A549 (cell line): ENCODE data around the gene MTARC1. TPM values are rescaled to one million over a fixed set of nuclear protein-coding genes. Genes with fewer than 3 reads are reported as not detected.
A peak's percentile ranks its signal among the peaks of the same experiment; 100 is the strongest.

Experiments used
- ATAC-seq, 2 experiments: fragments of 200-7000 bp in 1 of 2; fragments of >200 bp in 1 of 2; cut with Nextera tagmentation in 1 of 2; cut with Tn5 transposase in 1 of 2; 3 replicates each; pipeline versions ENCODE4 v1.8.0 to v1.9.1; 2018 to 2020; ENCODE audit warnings: mild to moderate bottlenecking in 1 of 2, moderate library complexity in 1 of 2
- CTCF ChIA-PET: fragments of 300-600 bp; sonication (Branson Sonifier 250); formaldehyde crosslinking; extraction: SDS; loops from one replicate; lab custom pipeline; 2021; ENCODE audit warnings: antibody characterized with exemption, inconsistent platforms; lab: Yijun Ruan, JAX
- POLR2A ChIA-PET: fragments of 350-600 bp; formaldehyde crosslinking; extraction: SDS; loops from one replicate; lab custom pipeline; 2021; ENCODE audit warnings: antibody characterized with exemption, inconsistent platforms; lab: Yijun Ruan, JAX
- DNase-seq, 2 experiments: peaks; one replicate each; pipeline versions ENCODE4 v3.0.0 to v3.0.0-alpha.2; 2011 to 2016; ENCODE audit warnings: low read depth in 1 of 2, low spot score in 1 of 2
- FAIRE-seq: peaks from 2 replicates; lab custom pipeline; 2011; peaks lifted over from hg19 to GRCh38; lab: Jason Lieb, UNC
- H3K27ac ChIP-seq, 2 experiments: fragments of >200 bp; sonication (Bioruptor Twin); formaldehyde crosslinking; 3 replicates each; pipeline ENCODE4 v1.5.1; 2016 to 2017
- H3K4me1 ChIP-seq: fragments of >200 bp; sonication (Bioruptor Twin); formaldehyde crosslinking; 3 replicates; pipeline ENCODE4 v1.6.1; 2016
- H3K4me2 ChIP-seq: fragments of >200 bp; sonication (Bioruptor Twin); formaldehyde crosslinking; 3 replicates; pipeline ENCODE4 v1.6.1; 2016
- H3K4me3 ChIP-seq: fragments of >200 bp; sonication (Bioruptor Twin); formaldehyde crosslinking; 3 replicates; pipeline ENCODE4 v1.5.1; 2016
- H3K9me3 ChIP-seq: fragments of >200 bp; sonication (Bioruptor Twin); formaldehyde crosslinking; 3 replicates; pipeline ENCODE4 v1.6.1; 2016
- ATOH8 ChIP-seq: fragments of 250-450 bp; sonication (Bioruptor Pico); IDR thresholded peaks from 2 replicates; pipeline ENCODE4 v1.5.0; 2020; ENCODE audit warnings: low read depth, mild to moderate bottlenecking, moderate library complexity
- BHLHE40 ChIP-seq: IDR thresholded peaks from 2 replicates; pipeline ENCODE4 v1.6.1; 2012; ENCODE audit warnings: low read depth, low read length, inconsistent platforms
- CBX2 ChIP-seq: fragments of 200-600 bp; sonication (generic); IDR thresholded peaks from 2 replicates; pipeline ENCODE4 v1.6.1; 2016; ENCODE audit warnings: low read depth, mild to moderate bottlenecking, borderline replicate concordance
- CBX8 ChIP-seq: fragments of 200-600 bp; sonication (generic); IDR thresholded peaks from 2 replicates; pipeline ENCODE4 v1.6.1; 2016
- CEBPB ChIP-seq, 2 experiments: fragments of >200 bp in 1 of 2; sonication (Bioruptor Twin) in 1 of 2; formaldehyde crosslinking in 1 of 2; IDR thresholded peaks; 2 replicates each; pipeline ENCODE4 v1.6.1; 2012 to 2016
- E2F6 ChIP-seq: IDR thresholded peaks from 2 replicates; pipeline ENCODE4 v1.6.1; 2012; ENCODE audit warnings: low read depth, borderline replicate concordance
- ELK1 ChIP-seq: fragments of 150-350 bp; IDR thresholded peaks from 2 replicates; pipeline ENCODE4 v1.6.1; 2014; ENCODE audit warnings: low read depth, mild to moderate bottlenecking, low read length
- FOSL2 ChIP-seq, 2 experiments: fragments of 450-650 bp in 1 of 2; fragments of >200 bp in 1 of 2; sonication (Bioruptor Twin) in 1 of 2; formaldehyde crosslinking; IDR thresholded peaks; 2 replicates each; pipeline versions ENCODE4 v1.5.0 to v1.6.1; 2016 to 2020; ENCODE audit warnings: mild to moderate bottlenecking in 1 of 2, moderate library complexity in 1 of 2
- GATA3 ChIP-seq: IDR thresholded peaks from 2 replicates; pipeline ENCODE4 v1.6.1; 2012; ENCODE audit warnings: borderline replicate concordance
- HES2 ChIP-seq: fragments of >200 bp; sonication (Bioruptor Twin); formaldehyde crosslinking; IDR thresholded peaks from 2 replicates; pipeline ENCODE4 v1.6.1; 2016
- HMGXB4 ChIP-seq: fragments of 250-450 bp; sonication (Bioruptor Pico); IDR thresholded peaks from 2 replicates; pipeline ENCODE4 v1.5.0; 2021; ENCODE audit warnings: mild to moderate bottlenecking, moderate library complexity, borderline replicate concordance
- HOXB5 ChIP-seq: fragments of 250-450 bp; sonication (Bioruptor Pico); IDR thresholded peaks from 2 replicates; pipeline ENCODE4 v1.5.0; 2020; ENCODE audit warnings: mild to moderate bottlenecking, moderate library complexity
- KDM1A ChIP-seq: fragments of 200-600 bp; sonication (generic); IDR thresholded peaks from 2 replicates; pipeline ENCODE4 v1.6.1; 2016; ENCODE audit warnings: low read depth, mild to moderate bottlenecking
- MAX ChIP-seq: IDR thresholded peaks from 2 replicates; pipeline ENCODE4 v1.6.1; 2012
- NFE2L2 ChIP-seq: fragments of 150-350 bp; conservative IDR thresholded peaks from 2 replicates; pipeline ENCODE4 v1.6.1; 2014; ENCODE audit warnings: low read length
- NR3C1 ChIP-seq: fragments of >200 bp; sonication (Bioruptor Twin); formaldehyde crosslinking; IDR thresholded peaks from 3 replicates; pipeline ENCODE4 v1.6.1; 2017
- POLR2AphosphoS2 ChIP-seq: conservative IDR thresholded peaks from 2 replicates; pipeline ENCODE4 v1.6.1; 2012; ENCODE audit warnings: low read length, improper control_type of control experiment, inconsistent platforms
- RAD21 ChIP-seq, 2 experiments: fragments of >200 bp in 1 of 2; sonication (Bioruptor Twin) in 1 of 2; formaldehyde crosslinking in 1 of 2; IDR thresholded peaks in 1 of 2; conservative IDR thresholded peaks in 1 of 2; 2 replicates in 1 of 2; 3 replicates in 1 of 2; pipeline ENCODE4 v1.6.1; 2012 to 2018; ENCODE audit warnings: inconsistent platforms in 1 of 2
- RARB ChIP-seq: fragments of 250-450 bp; sonication (Bioruptor Pico); IDR thresholded peaks from 2 replicates; pipeline ENCODE4 v1.8.0; 2021; ENCODE audit warnings: mild to moderate bottlenecking, moderate library complexity
- REST ChIP-seq: fragments of 200-600 bp; sonication (generic); IDR thresholded peaks from 2 replicates; pipeline ENCODE4 v1.6.1; 2016; ENCODE audit warnings: antibody characterized with exemption, mild to moderate bottlenecking, moderate library complexity
- TFCP2L1 ChIP-seq: fragments of 250-450 bp; sonication (Bioruptor Pico); IDR thresholded peaks from 2 replicates; pipeline ENCODE4 v1.5.0; 2021; ENCODE audit warnings: mild to moderate bottlenecking
- ZSCAN20 ChIP-seq: fragments of 250-450 bp; sonication (Bioruptor Pico); IDR thresholded peaks from 2 replicates; pipeline ENCODE4 v1.8.0; 2022; ENCODE audit warnings: mild to moderate bottlenecking, moderate library complexity
- WGBS: methylation state at CpG from one replicate; pipeline ENCODE4 v1.1.6; 2017; ENCODE audit errors: missing lambda C conversion rate; 5-methylcytosine and 5-hydroxymethylcytosine counted together
- polyA plus RNA-seq, 4 experiments: library from polyadenylated mRNA; depleted of rRNA in 3 of 4; stranded (reverse); fragments of >200 nt; fragmentation: RNase III in 1 of 4; extraction: RNeasy Plus Mini Kit Qiagen cat#74134 plus additional on column Dnase treatment in 1 of 4; gene quantifications; 2 replicates in 3 of 4; 3 replicates in 1 of 4; pipeline ENCODE4 v1.2.3, GENCODE V29; 2011 to 2017

MTARC1 gene
- polyA plus RNA-seq, 2 of the 4 experiments (the other 2 are of a cell fraction) = 9.5 to 10.1 TPM

- POLR2A ChIA-PET = no interaction called here
- ATAC-seq (peak in 1 of 2 experiments; percentile 53; a peak in 4 of 6 replicates), FAIRE-seq (no peak), DNase-seq (peak in 1 of 2 experiments; percentile 17)
- Histone ChIP-seq H3K27ac (no peak overlapping the region), H3K9me3 (no peaks in the 10 kb centered on the region), H3K4me2 (peak overlapping the region; percentile 24; the same call in 1 of the 3 replicates), H3K4me3 (no peak overlapping the region), H3K4me1 (no peaks in the 10 kb centered on the region)
- CTCF ChIA-PET = no interaction called here
- WGBS = 66% methylated on average over 14 of the region's 14 CpGs
- TF ChIP-seq ZSCAN20 (CRISPR knock-in tag) (no peak), FOSL2 (IDR thresholded peaks at IDR 0.05) (no peak), FOSL2 (CRISPR knock-in tag; IDR thresholded peaks at IDR 0.05) (peak; percentile 35; the same call in 1 of the 2 replicates)
These were observed 31.9 kb downstream of the MTARC1 start for GRCh38 chr1:220818421-220819173.

- ATAC-seq = no peak
- FAIRE-seq = no peak
- TF ChIP-seq NFE2L2 (no peak), CBX2 (no peak), TFCP2L1 (no peak), HMGXB4 (CRISPR knock-in tag) (no peak), CBX8 (no peak), RAD21 (conservative IDR thresholded peaks at IDR 0.05 in 1 of 2, IDR thresholded peaks at IDR 0.05 in 1 of 2) (no peak), MAX (no peak), HES2 (no peak), HOXB5 (CRISPR knock-in tag) (no peak), ELK1 (no peak), REST (no peak), BHLHE40 (no peak), E2F6 (no peak), POLR2AphosphoS2 (no peak), CEBPB (IDR thresholded peaks at IDR 0.05) (no peak), NR3C1 (no peak), KDM1A (no peak), GATA3 (no peak), RARB (no peak), ATOH8 (CRISPR knock-in tag) (no peak)
These were observed 32.8 kb downstream of the MTARC1 start for GRCh38 chr1:220819467-220820026.

More at GRCh38 chr1:220819467-220820026, 32.8 kb downstream of the MTARC1 start:
- H3K27ac ChIP-seq = no peak overlapping the region
- DNase-seq = no peak
- CTCF ChIA-PET = interaction anchor here (0.7 kb wide), 1 partner anchor 9 kb away, joined by 3 read pairs; no protein-coding TSS in a partner anchor
- H3K9me3 ChIP-seq = no peaks in the 10 kb centered on the region
- no peak overlapping the region for H3K4me3 ChIP-seq
- POLR2A ChIA-PET = no interaction called here
- H3K4me1 ChIP-seq = 0 out of 3 replicates have a peak, but pooled peaks cover 3% of the 10 kb centered on the region
- no peak overlapping the region for H3K4me2 ChIP-seq
- WGBS = 63% methylated on average over 1 of the region's 1 CpG
